ENCODE measurements around the gene ZG16.
"Not testable (repeated sequence)": the region's sequence is repeated elsewhere in the genome, so short reads cannot be mapped to it uniquely, and the experiment has no call there.

Gene ZG16

DNA sequence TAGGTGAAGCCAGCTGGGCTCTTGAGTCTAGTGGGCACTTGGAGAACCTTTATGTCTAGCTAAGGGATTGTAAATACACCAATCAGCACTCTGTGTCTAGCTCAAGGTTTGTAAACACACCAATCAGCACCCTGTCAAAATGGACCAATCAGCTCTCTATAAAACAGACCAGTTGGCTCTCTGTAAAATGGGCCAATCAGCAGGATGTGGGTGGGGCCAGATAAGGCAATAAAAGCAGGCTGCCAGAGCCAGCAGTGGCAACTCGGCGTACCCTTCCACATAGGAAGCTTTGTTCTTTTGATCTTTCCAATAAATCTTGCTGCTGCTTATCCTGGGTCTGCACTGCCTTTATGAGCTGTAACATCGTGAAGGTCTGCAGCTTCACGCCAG lies 29.3 kb upstream of the ZG16 start:
- not testable (repeated sequence) for DNase-seq (ENCODE audit: low spot score)

- DNase-seq (ENCODE audit: low spot score): no peak
Observed at GRCh38 chr16:29753516-29753915, 24.5 kb upstream of the ZG16 start.

GRCh38 chr16:29756654-29757053 lies 21.4 kb upstream of the ZG16 start:
- no peak for DNase-seq (ENCODE audit: low spot score)

DNA sequence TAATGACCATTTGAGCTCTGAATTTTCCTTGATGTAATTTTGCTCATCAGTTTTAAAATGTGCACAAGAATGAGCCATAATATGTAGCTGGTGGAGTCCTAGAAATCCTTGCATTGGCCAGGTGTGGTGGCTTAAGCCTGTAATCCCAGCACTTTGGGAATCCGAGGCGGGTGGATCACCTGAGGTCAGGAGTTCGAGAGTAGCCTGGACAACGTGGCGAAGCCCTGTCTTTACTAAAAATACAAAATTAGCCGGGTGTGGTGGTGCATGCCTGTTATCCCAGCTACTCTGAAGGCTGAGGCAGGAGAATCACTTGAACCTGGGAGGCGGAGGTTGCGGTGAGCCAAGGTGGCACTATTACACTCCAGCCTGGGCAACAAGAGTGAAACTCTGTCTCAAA lies 21.0 kb upstream of the ZG16 start:
- DNase-seq (ENCODE audit: low spot score): not testable (repeated sequence)

DNA sequence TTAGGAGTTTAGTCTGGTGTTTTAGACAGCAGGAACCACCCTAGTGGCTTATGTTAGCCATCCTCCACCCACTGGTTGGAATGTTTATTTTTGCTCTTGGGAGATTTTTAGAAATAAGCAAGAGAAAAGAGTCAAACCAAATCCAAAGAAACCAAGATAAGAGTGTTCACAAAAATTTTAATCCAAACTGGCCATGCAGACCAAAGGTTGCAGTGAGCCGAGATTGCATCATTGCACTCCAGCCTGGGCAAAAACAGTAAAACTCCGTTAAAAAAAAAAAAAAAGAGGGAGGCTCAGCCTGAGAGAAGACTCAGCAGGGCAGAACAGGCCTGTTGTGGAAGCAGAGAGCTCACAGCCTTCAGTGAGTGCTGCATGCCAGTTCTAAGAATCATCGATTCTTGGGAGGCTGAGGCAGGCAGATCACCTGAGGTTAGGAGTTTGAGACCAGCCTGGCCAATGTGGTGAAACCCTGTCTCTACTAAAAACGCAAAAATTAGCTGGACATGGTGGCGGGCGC lies 20.0 kb upstream of the ZG16 start:
- no peak for DNase-seq (ENCODE audit: low spot score)

DNA sequence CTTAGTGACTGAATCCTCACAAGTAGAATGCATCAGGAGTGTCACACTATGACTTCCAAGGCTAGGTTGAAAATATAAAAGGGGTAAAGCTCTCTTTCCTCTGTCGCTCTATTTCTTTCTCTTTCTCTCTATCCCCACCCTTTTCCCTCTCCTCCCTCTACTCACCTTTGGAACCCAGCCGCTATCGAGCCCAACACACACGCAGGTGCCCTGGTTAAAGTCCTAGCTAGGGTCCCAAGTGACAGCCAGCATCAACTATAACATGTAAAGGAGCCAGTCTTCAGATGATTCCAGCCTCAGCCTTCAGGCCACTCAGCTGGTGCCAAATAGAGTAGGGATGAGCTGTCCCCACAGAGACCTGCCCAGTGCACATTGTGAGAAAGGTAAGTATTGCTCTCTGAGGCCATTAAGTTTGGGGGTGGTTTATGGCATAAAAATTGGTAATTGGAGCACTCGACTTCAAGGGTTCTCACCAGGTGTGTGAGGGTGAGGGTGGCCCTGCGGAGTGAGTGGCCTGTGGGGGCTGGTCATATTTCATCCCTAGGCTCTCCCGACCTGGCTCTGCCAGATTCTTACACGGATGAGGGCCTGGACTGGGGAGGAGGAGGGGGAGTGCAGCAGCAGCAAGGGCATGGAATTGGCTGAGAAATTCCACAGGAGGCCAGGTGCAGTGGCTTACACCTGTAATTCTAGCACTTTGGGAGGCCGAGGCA lies 17.3 kb upstream of the ZG16 start:
- no peak for DNase-seq (ENCODE audit: low spot score)

DNA sequence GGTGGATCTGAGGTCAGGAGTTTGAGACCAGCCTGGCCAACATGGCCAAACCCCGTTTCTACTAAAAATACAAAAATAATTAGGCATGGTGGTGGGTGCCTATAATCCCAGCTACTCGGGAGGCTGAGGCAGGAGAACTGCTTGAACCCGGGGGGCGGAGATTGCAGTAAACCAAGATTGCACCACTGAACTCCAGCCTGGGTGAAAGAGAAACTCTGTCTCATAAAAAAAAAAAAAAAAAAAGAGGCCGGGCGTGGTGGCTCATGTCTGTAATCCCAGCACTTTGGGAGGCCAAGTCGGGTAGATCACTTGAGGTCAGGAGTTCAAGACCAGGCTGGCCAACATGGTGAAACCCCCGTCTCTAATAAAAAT lies 16.8 kb upstream of the ZG16 start:
- not testable (repeated sequence) for DNase-seq (ENCODE audit: low spot score)

DNA sequence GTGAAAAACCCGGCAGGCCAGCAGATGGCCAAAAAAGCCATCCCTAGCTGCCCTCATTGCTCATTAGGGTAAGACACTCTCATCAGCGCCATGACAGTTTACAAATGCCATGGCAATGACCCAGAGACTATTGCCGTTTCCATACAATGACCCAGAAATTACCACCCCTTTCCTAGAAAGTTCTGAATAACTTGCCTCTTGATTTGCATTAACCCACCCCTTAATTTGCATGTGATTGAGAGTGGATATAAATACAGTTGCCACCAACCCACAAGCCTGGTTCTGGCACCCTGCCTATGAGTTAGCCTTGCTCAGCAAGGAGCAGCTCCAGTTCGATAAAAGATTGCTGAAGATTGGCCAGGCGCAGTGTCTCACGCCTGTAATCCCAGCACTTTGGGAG lies 16.2 kb upstream of the ZG16 start:
- no peak for DNase-seq (ENCODE audit: low spot score)

- no peak for DNase-seq (ENCODE audit: low spot score)
Observed at GRCh38 chr16:29763326-29763725, 14.7 kb upstream of the ZG16 start.

- no peak for DNase-seq (ENCODE audit: low spot score)
Observed at GRCh38 chr16:29765167-29766032, 12.7 kb upstream of the ZG16 start.

- DNase-seq (ENCODE audit: low spot score): no peak
Observed at GRCh38 chr16:29766571-29766970, 11.5 kb upstream of the ZG16 start.

DNA sequence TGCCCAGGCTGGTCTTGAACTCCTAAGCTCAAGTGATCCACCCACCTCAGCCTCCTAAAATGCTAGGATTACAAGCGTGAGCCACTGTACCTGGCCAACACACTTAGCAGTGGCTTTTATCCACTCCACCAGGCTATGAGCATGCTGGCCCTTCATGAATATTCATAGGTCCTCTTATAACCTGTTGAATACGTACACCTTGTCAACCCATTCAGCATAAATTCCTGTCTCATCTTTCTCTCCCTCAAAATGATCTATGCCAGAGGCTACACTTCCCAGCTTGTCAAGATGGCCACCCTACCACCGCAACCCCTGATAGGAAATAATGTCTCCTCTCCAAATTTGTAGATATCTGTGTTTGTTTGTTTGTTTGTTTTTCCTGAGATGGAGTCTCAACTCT lies 11.0 kb upstream of the ZG16 start:
- DNase-seq (ENCODE audit: low spot score): no peak

- no peak for DNase-seq (ENCODE audit: low spot score)
Observed at GRCh38 chr16:29769507-29769906, 8.5 kb upstream of the ZG16 start.

DNA sequence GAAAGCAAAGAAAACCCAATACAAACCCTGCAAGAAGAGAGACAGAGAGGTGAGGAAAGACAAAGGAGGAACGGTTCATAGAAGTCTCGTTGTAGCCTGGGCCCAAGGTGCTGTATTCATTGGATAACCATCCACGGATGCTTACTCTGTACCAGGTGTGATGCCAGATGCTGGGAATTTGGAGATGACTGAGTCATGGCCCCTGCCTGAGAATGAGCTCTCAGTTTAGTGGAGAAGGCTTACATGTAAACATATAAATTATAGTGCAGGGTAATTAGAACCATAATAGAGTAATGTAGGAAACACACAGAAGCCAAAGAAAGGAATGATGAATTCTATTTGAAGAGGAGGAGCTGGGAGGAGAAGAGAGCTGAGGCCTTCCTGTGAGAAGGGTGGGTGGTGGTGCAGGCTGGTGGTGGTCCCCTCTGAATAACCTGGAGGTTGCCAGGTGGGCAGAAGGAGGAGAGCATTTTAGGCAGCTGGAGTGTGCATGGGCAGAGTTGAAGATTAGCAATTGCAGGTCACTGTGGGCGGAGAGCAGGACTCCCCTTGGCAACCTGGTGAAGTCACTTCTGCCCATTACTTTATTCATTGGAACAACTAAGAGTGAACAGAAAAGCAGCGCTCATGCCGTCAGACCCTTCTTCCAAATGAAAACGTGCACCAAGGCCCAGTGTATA lies 7.7 kb upstream of the ZG16 start:
- DNase-seq (ENCODE audit: low spot score): no peak

DNA sequence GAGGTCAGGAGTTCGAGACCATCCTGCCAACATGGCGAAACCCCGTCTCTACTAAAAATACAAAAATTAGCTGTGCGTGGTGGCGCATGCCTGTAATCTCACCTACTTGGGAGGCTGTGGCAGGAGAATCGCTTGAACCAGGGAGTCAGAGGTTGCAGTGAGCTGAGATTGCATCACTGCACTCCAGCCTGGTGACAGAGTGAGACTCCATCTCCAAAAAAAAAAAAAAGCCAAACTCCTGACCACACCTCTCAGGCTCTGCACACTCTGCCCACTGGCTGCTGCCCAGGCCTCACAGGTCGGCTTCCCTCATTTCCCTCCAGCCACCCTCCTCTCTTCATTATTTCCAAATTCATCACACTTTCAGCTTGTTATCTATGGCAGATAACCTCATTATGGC lies 5.7 kb upstream of the ZG16 start:
- DNase-seq (ENCODE audit: low spot score): not testable (repeated sequence)

DNA sequence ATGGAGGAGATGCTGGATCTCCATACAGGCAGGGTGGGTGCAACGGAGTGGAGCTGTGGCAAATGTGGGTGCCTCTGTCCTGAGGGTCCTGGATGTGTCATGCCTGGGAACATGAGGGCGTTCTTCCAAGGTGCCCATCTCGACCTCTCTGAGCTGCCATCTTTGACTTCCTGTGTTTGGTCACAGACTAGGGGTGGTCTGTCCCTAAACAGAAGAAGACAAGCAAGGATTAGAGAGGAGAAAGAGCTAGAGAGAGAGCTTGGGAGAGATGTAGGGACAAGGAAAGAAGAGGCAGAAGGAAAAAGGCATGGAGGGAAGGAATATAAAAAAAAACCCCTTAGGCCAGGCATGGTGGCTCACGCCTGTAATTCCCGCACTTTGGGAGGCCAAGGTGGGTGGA lies 3.3 kb upstream of the ZG16 start:
- DNase-seq (ENCODE audit: low spot score): no peak

DNA sequence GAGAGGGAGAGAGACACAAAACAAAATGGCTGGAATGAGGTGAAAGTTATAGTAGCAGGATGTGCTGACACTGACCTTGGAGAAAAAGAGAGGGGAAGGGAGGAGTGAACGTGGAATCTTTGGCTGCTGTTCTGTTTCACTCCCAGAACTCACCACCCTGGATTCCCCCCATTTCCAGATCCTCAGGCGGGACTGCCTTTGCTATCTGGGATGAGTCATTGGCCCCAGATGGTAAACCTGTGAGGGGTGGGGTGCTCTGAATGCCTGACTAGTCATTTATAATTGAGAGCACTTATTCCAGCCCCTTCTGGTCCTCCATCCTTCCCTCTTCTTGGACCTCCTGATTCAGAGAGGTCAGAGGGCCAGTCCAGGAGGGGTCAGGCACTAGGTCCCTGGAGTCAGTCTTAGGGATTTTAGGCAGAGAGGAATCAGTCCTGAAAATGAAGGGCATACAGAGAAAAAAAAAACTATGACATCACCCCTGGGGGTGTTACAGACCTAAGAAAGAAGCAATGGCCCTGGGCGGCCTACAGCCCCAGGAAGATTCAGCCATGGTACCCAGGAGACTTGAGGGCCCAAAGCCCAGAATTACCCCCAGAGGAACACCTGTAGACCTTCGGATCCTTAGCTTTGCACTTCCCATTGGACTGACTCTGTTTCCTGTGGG lies 2.2 kb upstream of the ZG16 start:
- DNase-seq (ENCODE audit: low spot score): no peak

DNA sequence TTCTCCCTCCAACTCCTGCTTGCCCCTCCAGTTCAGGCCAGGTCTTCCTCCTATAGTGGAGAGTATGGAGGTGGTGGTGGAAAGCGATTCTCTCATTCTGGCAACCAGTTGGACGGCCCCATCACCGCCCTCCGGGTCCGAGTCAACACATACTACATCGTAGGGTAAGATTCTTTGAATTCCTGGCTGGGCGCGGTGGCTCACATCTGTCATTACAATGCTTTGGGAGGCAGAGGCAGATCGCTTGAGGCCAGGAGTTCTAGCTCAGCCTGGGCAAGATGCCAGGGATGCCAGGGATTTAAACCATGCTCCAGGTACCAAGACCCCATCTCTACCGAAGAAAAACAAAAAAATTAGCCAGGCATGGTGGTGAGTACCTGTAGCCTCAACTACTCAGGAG lies 1.4 kb downstream of the ZG16 start:
- DNase-seq (ENCODE audit: low spot score): no peak

DNA sequence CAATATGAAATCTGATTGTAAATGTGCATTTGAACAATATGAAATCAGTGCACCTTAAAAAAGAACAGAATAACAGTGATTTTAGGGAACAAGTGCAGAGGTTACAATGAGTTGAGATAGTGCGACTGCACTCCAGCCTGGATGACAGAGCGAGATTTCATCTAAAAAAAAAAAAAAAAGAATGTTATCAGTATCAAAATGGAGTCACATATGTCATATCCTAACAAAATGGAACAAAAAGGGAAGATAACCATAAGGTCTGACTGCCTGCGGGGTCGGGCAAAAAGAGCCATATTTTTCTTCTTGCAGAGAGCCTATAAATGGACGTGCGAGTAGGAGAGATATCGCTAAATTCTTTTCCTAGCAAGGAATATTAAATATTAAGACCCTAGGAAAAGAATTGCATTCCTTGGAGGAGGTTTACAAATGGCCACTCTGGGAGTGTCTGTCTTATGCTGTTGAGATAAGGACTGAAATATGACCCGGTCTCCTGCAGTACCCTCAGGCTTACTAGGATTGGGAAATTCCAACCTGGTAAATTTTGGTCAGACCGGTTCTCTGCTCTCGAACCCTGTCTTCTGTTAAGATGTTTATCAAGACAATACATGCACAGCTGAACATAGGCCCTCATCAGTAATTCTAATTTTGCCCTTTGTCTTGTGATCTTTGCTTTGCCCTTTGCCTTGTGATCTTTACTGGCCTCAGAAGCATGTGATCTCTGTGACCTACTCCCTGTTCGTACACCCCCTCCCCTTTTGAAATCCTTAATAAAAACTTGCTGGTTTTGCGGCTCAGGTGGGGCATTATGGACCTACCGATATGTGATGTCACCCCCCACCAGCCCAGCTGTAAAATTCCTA lies 5.3 kb downstream of the ZG16 start:
- not testable (repeated sequence) for DNase-seq (ENCODE audit: low spot score)

DNA sequence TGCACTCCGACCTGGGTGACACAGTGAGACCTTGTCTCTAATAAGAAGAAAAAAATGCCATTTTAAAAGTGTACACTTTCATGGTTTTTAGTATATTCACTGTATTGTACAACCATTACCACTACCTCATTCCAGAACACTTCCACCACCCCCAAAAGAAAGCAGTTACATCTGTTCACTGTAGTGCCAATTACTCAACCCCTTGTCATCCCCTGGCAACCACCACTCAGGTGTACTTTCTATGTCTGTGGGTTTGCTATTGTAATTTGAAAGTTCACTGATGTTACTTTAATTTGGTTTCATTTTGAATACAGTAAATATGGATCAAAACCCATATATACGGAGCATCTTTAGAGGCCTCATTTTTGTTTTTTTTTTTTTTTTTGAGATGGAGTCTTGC lies 6.1 kb downstream of the ZG16 start:
- no peak for DNase-seq (ENCODE audit: low spot score)

GRCh38 chr16:29784901-29785500 lies 6.9 kb downstream of the ZG16 start:
- no peak for DNase-seq (ENCODE audit: low spot score)
